ENCODE data around the gene ZNF365.
"Not testable (repeated sequence)": the region's sequence is repeated elsewhere in the genome, so short reads cannot be mapped to it uniquely, and the experiment has no call there.

The ZNF365 gene

DNA sequence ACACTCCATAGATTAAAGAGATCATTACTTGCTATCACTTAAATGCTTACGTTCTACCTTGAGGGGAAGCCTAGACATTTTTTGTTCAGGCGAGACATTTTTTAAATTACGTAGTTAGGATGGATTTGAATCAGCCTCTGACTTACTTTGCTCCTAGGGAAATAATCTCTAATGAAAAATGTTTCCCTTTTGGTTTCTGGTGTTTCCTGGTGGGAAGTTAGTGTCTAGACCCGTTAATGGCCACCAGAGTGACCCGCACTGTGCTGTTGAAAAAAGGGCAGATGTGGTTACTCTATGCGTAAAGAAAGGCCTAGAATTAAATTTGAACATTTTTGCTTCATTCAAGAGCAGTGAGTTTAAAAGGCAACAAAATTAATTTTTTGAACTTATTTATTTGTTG lies 3.8 kb downstream of the ZNF365 start:
- no peak for DNase-seq

GRCh38 chr10:62378877-62379276 lies 4.7 kb downstream of the ZNF365 start:
- DNase-seq = not testable (repeated sequence)

GRCh38 chr10:62379394-62379793 lies 5.2 kb downstream of the ZNF365 start:
- DNase-seq = no peak

DNA sequence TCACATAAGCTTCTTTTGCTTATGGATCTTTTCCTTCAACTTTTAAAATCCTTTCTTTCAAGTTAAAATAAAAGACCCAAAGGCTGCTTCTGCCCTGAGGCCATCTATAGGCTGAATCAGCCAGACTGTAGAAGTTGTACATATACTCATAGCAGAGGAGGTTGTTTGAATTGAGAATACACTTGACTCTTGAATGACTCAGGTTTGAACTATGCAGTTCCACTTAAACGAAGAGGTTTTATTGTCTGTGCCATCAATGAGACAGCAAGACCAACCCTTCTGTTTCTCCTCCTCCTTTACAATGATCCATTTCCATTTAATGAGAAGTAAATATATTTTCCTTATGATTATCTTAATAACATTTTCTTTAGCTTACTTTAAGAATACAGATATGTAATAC lies 5.8 kb downstream of the ZNF365 start:
- peak; percentile 95 for DNase-seq

GRCh38 chr10:62381385-62382102 lies 7.4 kb downstream of the ZNF365 start:
- no peak for DNase-seq

DNA sequence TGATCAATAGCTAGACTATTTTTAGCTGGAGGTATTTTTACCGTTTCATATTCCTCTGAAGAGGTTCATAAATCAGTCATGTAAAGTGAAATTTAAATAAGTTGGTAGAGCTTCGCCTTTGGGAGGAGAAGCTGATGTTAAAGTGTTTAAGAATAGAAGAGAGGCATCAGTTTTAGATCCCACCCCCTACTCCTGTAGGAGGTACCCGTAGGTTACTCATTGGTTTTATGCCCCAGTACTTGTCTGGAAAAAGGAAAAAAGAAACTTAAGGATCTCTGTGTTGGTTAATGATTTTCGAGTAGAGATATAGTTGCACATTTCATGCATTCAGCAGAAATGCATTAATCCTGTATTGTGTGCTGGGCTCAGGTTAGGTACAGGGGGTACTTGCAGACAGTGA lies 8.7 kb downstream of the ZNF365 start:
- DNase-seq = no peak

- peak; percentile 96 for DNase-seq
These were observed 9.9 kb downstream of the ZNF365 start for GRCh38 chr10:62384057-62384446.

DNA sequence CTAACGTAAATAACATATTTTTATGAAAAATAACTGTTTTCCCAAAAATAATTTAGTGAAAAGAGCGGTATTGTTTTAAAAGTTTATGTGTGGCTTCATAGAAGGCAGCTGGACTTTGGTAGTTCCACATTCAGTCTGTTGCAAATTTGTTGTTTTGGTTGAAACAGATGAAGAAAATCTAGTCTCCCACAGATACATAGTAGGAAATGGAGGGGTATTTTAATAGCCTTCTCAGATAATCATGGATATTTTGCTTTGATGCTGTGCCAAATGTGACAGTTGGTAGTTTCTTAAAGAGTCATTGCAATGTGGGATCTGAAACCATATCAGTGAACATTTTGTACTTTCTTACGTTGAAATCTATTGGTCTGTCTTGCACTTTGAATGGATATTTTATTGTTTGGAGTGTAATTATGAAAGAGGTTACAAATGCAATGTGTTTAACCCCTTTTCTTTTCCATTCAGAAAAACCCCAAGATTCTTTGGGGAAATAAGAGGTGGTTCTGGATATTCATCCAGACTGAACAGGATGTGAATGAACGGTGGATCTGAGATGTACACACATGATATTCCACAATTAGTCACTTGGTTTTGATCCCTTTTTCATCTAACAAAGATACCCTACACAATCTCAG lies 10.4 kb downstream of the ZNF365 start:
- peak; percentile 43 for DNase-seq

DNA sequence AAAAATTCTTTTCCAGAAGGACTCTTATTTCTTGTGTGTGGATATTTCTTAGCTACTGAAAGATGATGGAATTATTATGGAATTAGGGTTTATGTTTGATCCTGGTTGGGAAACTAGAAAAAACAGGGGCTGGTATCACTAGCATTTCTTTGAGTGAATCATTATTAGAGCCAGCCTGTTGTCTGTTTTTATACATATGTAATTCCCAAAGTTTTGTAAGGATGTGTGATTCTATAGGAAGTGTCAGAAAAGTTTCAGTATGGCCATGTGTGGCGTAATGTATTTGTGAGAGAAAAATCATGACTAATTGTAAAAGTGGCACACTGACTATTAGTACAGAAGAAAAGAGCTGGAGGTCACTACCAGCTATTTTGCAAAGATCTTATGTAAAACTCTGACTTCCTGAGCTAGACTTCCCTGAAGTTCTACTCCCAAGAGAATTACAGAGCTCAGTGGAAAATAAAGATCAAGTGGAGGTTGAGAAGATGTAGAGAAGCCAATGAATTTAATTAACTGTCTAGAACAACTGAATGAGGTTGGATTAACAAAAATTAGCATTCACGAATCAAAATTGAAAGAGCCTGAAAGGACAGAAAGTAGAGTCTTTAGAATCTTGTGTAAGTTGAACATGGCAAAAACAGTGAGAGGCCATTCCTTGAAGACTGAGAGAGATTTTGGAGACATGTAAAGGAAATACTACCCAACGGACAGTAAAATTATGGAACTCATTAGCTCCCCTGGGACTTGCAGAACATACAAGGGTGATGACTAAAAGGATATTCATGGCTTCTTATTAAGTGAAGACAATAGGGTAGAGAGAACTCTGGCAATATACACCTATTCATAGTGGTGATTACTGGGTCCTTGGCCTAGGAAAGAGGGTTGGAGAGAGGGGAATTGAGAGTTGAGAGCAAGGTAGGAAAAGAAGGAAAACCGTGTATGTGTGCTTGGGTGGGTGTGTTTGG lies 12.5 kb downstream of the ZNF365 start:
- peak; percentile 46 for DNase-seq

DNA sequence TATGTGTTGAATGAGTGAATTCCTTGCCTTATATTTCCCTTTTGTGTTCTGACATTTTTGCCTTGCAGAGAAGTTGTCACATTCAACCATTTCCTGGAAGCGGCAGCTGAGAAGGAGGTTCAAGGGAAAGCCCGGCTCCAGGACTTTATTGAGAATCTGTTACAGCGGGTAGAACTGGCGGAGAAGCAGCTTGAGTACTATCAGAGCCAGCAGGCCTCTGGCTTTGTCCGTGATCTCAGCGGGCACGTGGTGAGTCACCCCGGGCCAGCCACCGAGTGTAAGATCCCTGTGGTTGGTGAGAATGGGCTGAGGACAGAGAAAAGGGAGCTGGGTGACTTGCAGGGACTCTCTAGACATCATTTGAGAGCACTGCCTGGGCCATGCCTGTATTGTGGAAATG lies 14.2 kb downstream of the ZNF365 start:
- DNase-seq = no peak

- peak; percentile 50 for DNase-seq
These were observed 16.5 kb downstream of the ZNF365 start for GRCh38 chr10:62390497-62391176.

DNA sequence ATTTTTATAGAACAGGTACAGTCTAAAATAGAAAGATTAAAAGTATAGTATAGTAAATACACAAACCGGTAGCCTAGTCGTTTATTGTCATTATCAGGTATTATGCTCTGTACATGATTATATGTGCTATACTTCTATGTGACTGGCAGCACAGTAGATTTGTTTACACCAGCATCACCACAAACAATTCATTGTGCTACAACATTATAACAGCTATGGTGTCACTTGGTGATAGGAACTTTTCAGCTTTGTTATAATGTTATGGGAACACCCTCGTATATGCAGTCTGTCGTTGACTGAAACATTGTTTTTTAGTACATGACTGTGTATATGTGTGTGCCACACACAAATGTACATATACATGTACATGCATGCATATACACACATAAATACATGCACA lies 19.1 kb downstream of the ZNF365 start:
- no peak for DNase-seq

GRCh38 chr10:62394556-62395018 lies 20.4 kb downstream of the ZNF365 start:
- no peak for DNase-seq

DNA sequence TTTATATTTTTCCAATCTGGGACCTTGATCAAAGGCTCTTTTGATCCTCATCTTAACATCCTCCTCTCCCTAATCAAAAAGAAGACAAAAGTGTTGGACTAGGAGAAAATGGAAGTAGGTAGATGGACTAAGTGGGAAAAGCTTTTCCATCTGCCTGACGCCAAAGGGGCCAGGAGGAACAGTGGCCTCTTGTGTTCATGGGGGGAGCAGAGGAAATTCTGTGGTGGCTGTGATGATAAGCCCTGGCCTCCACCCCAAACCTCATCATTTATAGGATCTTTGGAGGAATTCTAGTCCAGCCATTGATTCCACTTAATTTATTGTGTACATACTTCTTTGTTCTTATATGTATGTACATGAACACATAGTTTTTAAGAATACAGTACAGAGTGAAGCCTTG lies 21.7 kb downstream of the ZNF365 start:
- no peak for DNase-seq

GRCh38 chr10:62396864-62397263 lies 22.7 kb downstream of the ZNF365 start:
- no peak for DNase-seq

- DNase-seq = peak; percentile 43
These were observed 25.0 kb downstream of the ZNF365 start for GRCh38 chr10:62399211-62399610.

DNA sequence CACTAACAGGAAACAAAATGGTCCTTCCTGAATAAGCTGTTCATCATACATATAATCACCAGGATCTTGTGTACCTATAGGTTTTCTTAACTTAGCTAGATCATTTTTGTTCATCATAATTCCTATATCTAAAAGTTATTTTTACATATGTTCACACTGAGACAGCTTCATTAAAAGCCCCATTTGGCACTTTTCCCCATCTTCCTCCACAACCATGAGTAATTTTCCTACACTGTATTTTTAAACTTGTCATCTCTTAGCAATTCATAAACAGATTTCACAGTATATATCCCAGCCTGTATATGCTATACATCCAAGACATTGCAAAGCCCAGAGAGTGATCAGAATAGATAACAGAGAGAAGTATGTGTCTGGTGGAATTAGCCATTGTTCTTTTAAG lies 28.3 kb downstream of the ZNF365 start:
- no peak for DNase-seq

GRCh38 chr10:62410528-62410927 lies 36.4 kb downstream of the ZNF365 start:
- not testable (repeated sequence) for DNase-seq

GRCh38 chr10:62410934-62411333 lies 36.8 kb downstream of the ZNF365 start:
- not testable (repeated sequence) for DNase-seq

DNA sequence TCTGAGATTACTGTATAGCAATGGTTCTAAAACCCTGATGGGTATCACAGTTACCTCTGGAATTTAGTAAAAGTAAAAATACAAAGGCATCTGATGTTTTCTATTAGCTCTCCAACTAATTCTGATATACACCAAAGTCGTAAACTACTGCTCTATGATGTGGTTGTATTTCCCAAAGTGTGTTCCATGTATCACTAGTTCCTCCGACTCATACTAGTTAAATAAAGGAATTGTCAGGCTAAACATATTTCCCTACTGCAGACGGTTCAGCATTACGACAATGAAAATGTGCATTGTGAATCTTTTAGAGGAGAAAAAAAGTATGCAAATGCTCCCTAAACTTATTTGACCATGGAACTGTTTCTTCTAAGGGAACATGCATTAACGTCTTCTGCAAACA lies 38.9 kb downstream of the ZNF365 start:
- DNase-seq = no peak

DNA sequence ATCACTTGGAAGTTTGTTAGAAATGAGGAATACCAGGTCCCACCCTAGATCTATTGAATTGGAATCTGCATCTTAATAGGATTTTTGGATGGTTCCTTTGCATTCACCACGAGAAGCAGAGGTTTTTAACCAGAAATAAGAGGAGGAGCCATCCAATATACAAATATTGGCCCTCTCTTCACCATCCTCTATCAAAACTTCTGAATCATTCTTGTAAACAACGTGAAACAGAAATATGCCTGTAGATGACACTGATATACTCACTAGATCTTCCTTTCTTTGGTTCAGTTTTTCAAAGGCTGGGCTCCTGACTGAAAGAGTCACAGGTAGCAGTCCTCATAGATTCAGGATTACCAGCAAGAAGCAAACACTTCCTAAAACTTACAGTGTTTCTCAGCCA lies 39.5 kb downstream of the ZNF365 start:
- DNase-seq = no peak

- no peak for DNase-seq
These were observed 40.2 kb downstream of the ZNF365 start for GRCh38 chr10:62414359-62414758.

GRCh38 chr10:62422068-62422590 lies 48.0 kb downstream of the ZNF365 start:
- peak; percentile 87 for DNase-seq

All from EL (cell line).